ENCODE results near the gene RALGPS1.

- TF ChIP-seq, protein P1, sequence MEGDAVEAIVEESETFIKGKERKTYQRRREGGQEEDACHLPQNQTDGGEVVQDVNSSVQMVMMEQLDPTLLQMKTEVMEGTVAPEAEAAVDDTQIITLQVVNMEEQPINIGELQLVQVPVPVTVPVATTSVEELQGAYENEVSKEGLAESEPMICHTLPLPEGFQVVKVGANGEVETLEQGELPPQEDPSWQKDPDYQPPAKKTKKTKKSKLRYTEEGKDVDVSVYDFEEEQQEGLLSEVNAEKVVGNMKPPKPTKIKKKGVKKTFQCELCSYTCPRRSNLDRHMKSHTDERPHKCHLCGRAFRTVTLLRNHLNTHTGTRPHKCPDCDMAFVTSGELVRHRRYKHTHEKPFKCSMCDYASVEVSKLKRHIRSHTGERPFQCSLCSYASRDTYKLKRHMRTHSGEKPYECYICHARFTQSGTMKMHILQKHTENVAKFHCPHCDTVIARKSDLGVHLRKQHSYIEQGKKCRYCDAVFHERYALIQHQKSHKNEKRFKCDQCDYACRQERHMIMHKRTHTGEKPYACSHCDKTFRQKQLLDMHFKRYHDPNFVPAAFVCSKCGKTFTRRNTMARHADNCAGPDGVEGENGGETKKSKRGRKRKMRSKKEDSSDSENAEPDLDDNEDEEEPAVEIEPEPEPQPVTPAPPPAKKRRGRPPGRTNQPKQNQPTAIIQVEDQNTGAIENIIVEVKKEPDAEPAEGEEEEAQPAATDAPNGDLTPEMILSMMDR (IDR thresholded peaks at IDR 0.05; ENCODE audit: poor library complexity), result no peak
- no peak for TF ChIP-seq EZH2 (IDR thresholded peaks at IDR 0.05; ENCODE audit: borderline replicate concordance)
- TF ChIP-seq EZH2phosphoT487 (IDR thresholded peaks at IDR 0.05; ENCODE audit: low read depth, severe bottlenecking, unreplicated experiment), result no peak
These were observed 173.3 kb downstream of the RALGPS1 start for GRCh38 chr9:127087836-127088235.
